Gastroesophageal sphincter (tissue), 3 donors: ENCODE measurements around the gene HINFP.

Experiments used
- EP300 ChIP-seq: sonication (generic); formaldehyde crosslinking; IDR thresholded peaks from one replicate; pipeline ENCODE4 v1.6.1; 2017; ENCODE audit warnings: antibody characterized with exemption, mild to moderate bottlenecking
- POLR2A ChIP-seq, 2 donors: fragments of 450-650 bp; IDR thresholded peaks; one replicate each; pipeline ENCODE4 v1.6.1; 2017; ENCODE audit warnings: antibody characterized with exemption in 2 of 2, mild to moderate bottlenecking in 2 of 2, moderate library complexity in 1 of 2
- POLR2AphosphoS5 ChIP-seq: sonication (generic); formaldehyde crosslinking; IDR thresholded peaks from one replicate; pipeline ENCODE4 v1.6.1; 2017; ENCODE audit warnings: antibody characterized with exemption
- TF ChIP-seq, protein P1 (sequence below), 4 experiments: fragments of 200-600 bp in 2 of 4; fragments of 450-650 bp in 2 of 4; sonication (generic) in 1 of 4; IDR thresholded peaks; one replicate each; pipeline ENCODE4 v1.5.1; 2017 to 2019; ENCODE audit warnings: antibody characterized with exemption in 4 of 4, mild to moderate bottlenecking in 2 of 4, moderate library complexity in 2 of 4

GRCh38 chr11:119180729-119181676 lies 59.6 kb downstream of the HINFP start:
- no peak for TF ChIP-seq EP300
- TF ChIP-seq, protein P1, sequence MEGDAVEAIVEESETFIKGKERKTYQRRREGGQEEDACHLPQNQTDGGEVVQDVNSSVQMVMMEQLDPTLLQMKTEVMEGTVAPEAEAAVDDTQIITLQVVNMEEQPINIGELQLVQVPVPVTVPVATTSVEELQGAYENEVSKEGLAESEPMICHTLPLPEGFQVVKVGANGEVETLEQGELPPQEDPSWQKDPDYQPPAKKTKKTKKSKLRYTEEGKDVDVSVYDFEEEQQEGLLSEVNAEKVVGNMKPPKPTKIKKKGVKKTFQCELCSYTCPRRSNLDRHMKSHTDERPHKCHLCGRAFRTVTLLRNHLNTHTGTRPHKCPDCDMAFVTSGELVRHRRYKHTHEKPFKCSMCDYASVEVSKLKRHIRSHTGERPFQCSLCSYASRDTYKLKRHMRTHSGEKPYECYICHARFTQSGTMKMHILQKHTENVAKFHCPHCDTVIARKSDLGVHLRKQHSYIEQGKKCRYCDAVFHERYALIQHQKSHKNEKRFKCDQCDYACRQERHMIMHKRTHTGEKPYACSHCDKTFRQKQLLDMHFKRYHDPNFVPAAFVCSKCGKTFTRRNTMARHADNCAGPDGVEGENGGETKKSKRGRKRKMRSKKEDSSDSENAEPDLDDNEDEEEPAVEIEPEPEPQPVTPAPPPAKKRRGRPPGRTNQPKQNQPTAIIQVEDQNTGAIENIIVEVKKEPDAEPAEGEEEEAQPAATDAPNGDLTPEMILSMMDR (IDR thresholded peaks at IDR 0.05) = no peak
- TF ChIP-seq POLR2AphosphoS5 = no peak
- no peak for TF ChIP-seq POLR2A (IDR thresholded peaks at IDR 0.05)
